GM21515 (cell line): ENCODE results near the gene SYNM.

ENCODE experiments used
- ATAC-seq: cut with Tn5 transposase; IDR thresholded peaks from one replicate; pipeline ENCODE4 v1.9.1; 2021; ENCODE audit not compliant: unreplicated experiment

Gene SYNM

GRCh38 chr15:99165020-99165790 is 60.3 kb downstream of the SYNM start:
- ATAC-seq = no peak

GRCh38 chr15:99165956-99166689 is 61.2 kb downstream of the SYNM start:
- ATAC-seq = no peak

GRCh38 chr15:99167201-99167600 is 62.3 kb downstream of the SYNM start:
- no peak for ATAC-seq

- ATAC-seq = no peak
These were observed 62.8 kb downstream of the SYNM start for GRCh38 chr15:99167640-99168039.

- ATAC-seq = no peak
These were observed 64.0 kb downstream of the SYNM start for GRCh38 chr15:99168601-99169580.

- ATAC-seq = no peak
These were observed 65.0 kb downstream of the SYNM start for GRCh38 chr15:99169769-99170311.

- ATAC-seq = no peak
These were observed 65.7 kb downstream of the SYNM start for GRCh38 chr15:99170476-99171065.

- no peak for ATAC-seq
These were observed 67.3 kb downstream of the SYNM start for GRCh38 chr15:99172171-99172570.

- no peak for ATAC-seq
These were observed 68.1 kb downstream of the SYNM start for GRCh38 chr15:99172989-99173388.

- no peak for ATAC-seq
These were observed 69.9 kb downstream of the SYNM start for GRCh38 chr15:99174567-99175395.

- no peak for ATAC-seq
These were observed 71.9 kb downstream of the SYNM start for GRCh38 chr15:99176757-99177156.

GRCh38 chr15:99177679-99178078 is 72.8 kb downstream of the SYNM start:
- no peak for ATAC-seq

GRCh38 chr15:99180086-99180963 is 75.4 kb downstream of the SYNM start:
- ATAC-seq = no peak

- ATAC-seq = no peak
These were observed 76.1 kb downstream of the SYNM start for GRCh38 chr15:99180964-99181306.

- no peak for ATAC-seq
These were observed 76.7 kb downstream of the SYNM start for GRCh38 chr15:99181545-99181971.

- no peak for ATAC-seq
These were observed 77.9 kb downstream of the SYNM start for GRCh38 chr15:99182791-99183190.
